K562 (cell line): ENCODE measurements around the gene SCN4A. TPM values are rescaled to one million over a fixed set of nuclear protein-coding genes. Genes with fewer than 3 reads are reported as not detected.

Experiments used
- ATAC-seq: fragments of 200-7000 bp; cut with Tn5 transposase; 3 replicates; pipeline ENCODE4 v1.9.1; 2020; ENCODE audit warnings: moderate library complexity
- BruUV-seq: library from RNA; stranded (reverse); fragments of 400-500 nt; replicated peaks from 2 replicates; lab custom pipeline; 2021; lab: Mats Ljungman, UMichigan
- CTCF ChIA-PET: fragments of 300-600 bp; formaldehyde crosslinking; extraction: SDS; loops from one replicate; lab custom pipeline; 2021; ENCODE audit warnings: low intra/inter-chr PET ratio; lab: Yijun Ruan, JAX
- POLR2A ChIA-PET: fragments of 300-600, 350-650 bp; sonication (Branson Sonifier 250); formaldehyde crosslinking; extraction: SDS; loops from one replicate; lab custom pipeline; 2021; ENCODE audit warnings: antibody characterized with exemption, inconsistent platforms; lab: Yijun Ruan, JAX
- DNase-seq, 4 experiments: peaks; one replicate each; pipeline versions ENCODE4 v3.0.0 to v3.0.0-alpha.2; 2011 to 2018; ENCODE audit warnings: low spot score in 3 of 4, mixed read lengths in 3 of 4; ENCODE audit errors: extremely low read depth in 1 of 4
- FAIRE-seq: peaks from 2 replicates; lab custom pipeline; 2011; peaks lifted over from hg19 to GRCh38; lab: Jason Lieb, UNC
- H2AFZ ChIP-seq: 2 replicates; pipeline ENCODE4 v1.6.0; 2011; ENCODE audit warnings: low read depth, low read length, control low read depth, inconsistent platforms
- H3K27ac ChIP-seq: fragments of 200-600 bp; 3 replicates; pipeline ENCODE4 v1.8.0; 2011; ENCODE audit warnings: low read depth, mild to moderate bottlenecking, control low read depth, inconsistent platforms, low read length, moderate library complexity, mixed read lengths; ENCODE audit errors: extremely low read depth
- H3K27me3 ChIP-seq, 2 experiments: fragments of 300-600 bp in 1 of 2; 2 replicates in 1 of 2; 3 replicates in 1 of 2; pipeline versions ENCODE4 v1.6.0 to v1.8.0; 2011; ENCODE audit warnings: inconsistent platforms in 2 of 2, low read length in 2 of 2, mild to moderate bottlenecking in 1 of 2, mixed read lengths in 1 of 2, moderate library complexity in 1 of 2; ENCODE audit not compliant: control insufficient read depth in 2 of 2, insufficient read depth in 2 of 2
- H3K36me3 ChIP-seq: fragments of 300-600 bp; 3 replicates; pipeline ENCODE4 v1.8.0; 2011; ENCODE audit warnings: mild to moderate bottlenecking, low read length, inconsistent platforms; ENCODE audit not compliant: control insufficient read depth, insufficient read depth
- H3K4me1 ChIP-seq, 2 experiments: fragments of 200-600 bp in 1 of 2; replicated peaks in 1 of 2; 2 replicates in 1 of 2; 3 replicates in 1 of 2; pipeline versions ENCODE4 v1.5.1 to v1.8.0; 2011; ENCODE audit warnings: inconsistent platforms in 2 of 2, low read length in 2 of 2, mild to moderate bottlenecking in 1 of 2, mixed read lengths in 1 of 2, moderate library complexity in 1 of 2; ENCODE audit not compliant: control insufficient read depth in 2 of 2, insufficient read depth in 2 of 2
- H3K4me2 ChIP-seq: 2 replicates; pipeline ENCODE4 v1.6.1; 2011; ENCODE audit warnings: low read length, control low read depth, inconsistent platforms, mixed read lengths; ENCODE audit not compliant: insufficient read depth
- H3K4me3 ChIP-seq: fragments of 200-600 bp; sonication (generic), shearing (Covaris generic); 2 replicates; pipeline ENCODE4 v1.5.1; 2016; ENCODE audit warnings: control low read depth, inconsistent platforms
- H3K79me2 ChIP-seq: fragments of 200-600 bp; 3 replicates; pipeline ENCODE4 v1.8.0; 2011; ENCODE audit warnings: low read length, inconsistent platforms; ENCODE audit not compliant: control insufficient read depth, insufficient read depth
- H3K9ac ChIP-seq, 2 experiments: 2 replicates each; pipeline versions ENCODE4 v1.6.0 to v1.6.1; 2011; ENCODE audit warnings: low read depth in 2 of 2, low read length in 2 of 2, control low read depth in 1 of 2, inconsistent platforms in 1 of 2, mild to moderate bottlenecking in 1 of 2, mixed read lengths in 1 of 2; ENCODE audit not compliant: insufficient read depth in 1 of 2
- H3K9me1 ChIP-seq: one replicate; pipeline ENCODE4 v1.6.0; 2011; ENCODE audit warnings: inconsistent platforms, mild to moderate bottlenecking, low read length, moderate library complexity; ENCODE audit not compliant: control insufficient read depth, insufficient read depth
- H3K9me3 ChIP-seq: replicated peaks from 2 replicates; pipeline ENCODE4 v1.5.1; 2011; ENCODE audit warnings: low read depth, low read length, inconsistent platforms; ENCODE audit not compliant: control insufficient read depth, insufficient read depth
- H4K20me1 ChIP-seq: replicated peaks from 2 replicates; pipeline ENCODE4 v1.6.1; 2011; ENCODE audit warnings: low read length, inconsistent platforms, mixed read lengths; ENCODE audit not compliant: control insufficient read depth, insufficient read depth
- DMBX1 ChIP-seq: fragments of 250-450 bp; sonication (Bioruptor Pico); IDR thresholded peaks from 2 replicates; pipeline ENCODE4 v1.8.0; 2022; ENCODE audit warnings: inconsistent platforms, mild to moderate bottlenecking, moderate library complexity, borderline replicate concordance
- HNRNPL ChIP-seq: fragments of 200-400 bp; formaldehyde crosslinking; IDR thresholded peaks from 2 replicates; pipeline ENCODE4 v1.6.1; 2017; ENCODE audit warnings: low read depth, mild to moderate bottlenecking, low read length
- KLF6 ChIP-seq: fragments of 250-450 bp; sonication (Bioruptor Pico); IDR thresholded peaks from 2 replicates; pipeline ENCODE4 v1.4.0; 2020; ENCODE audit warnings: mild to moderate bottlenecking, moderate library complexity, borderline replicate concordance
- NRF1 ChIP-seq, 2 experiments: fragments of 450-650 bp; IDR thresholded peaks in 1 of 2; conservative IDR thresholded peaks in 1 of 2; 2 replicates each; pipeline ENCODE4 v1.6.1; 2014; ENCODE audit warnings: mild to moderate bottlenecking in 2 of 2
- POU5F1 ChIP-seq: fragments of 150-350 bp; IDR thresholded peaks from 2 replicates; pipeline ENCODE4 v1.6.1; 2014; ENCODE audit warnings: borderline replicate concordance, low read length, low read depth, mild to moderate bottlenecking; ENCODE audit not compliant: partially characterized antibody
- RBM39 ChIP-seq: fragments of 200-400 bp; formaldehyde crosslinking; optimal IDR thresholded peaks from 2 replicates; pipeline ENCODE3; 2018; ENCODE audit warnings: low read depth, low read length
- ZNF274 ChIP-seq: IDR thresholded peaks from 2 replicates; pipeline ENCODE4 v1.6.1; 2011; ENCODE audit warnings: low read depth, mild to moderate bottlenecking, low read length, moderate library complexity, borderline replicate concordance
- ZNF354B ChIP-seq: fragments of 250-450 bp; sonication (Bioruptor Pico); IDR thresholded peaks from 2 replicates; pipeline ENCODE4 v1.4.0; 2020
- ZNF436 ChIP-seq: fragments of 250-450, 450-650 bp; sonication (Bioruptor Pico); formaldehyde crosslinking; IDR thresholded peaks from 2 replicates; pipeline ENCODE4 v1.7.0; 2020; ENCODE audit warnings: mild to moderate bottlenecking
- ZNF561 ChIP-seq: fragments of 450-650 bp; formaldehyde crosslinking; conservative IDR thresholded peaks from 2 replicates; pipeline ENCODE4 v1.4.0; 2020; ENCODE audit warnings: mild to moderate bottlenecking, moderate library complexity
- WGBS: fragments of 100-300 bp; shearing (Covaris generic); methylation state at CpG from one replicate; pipeline ENCODE4 v1.1.6; 2016; ENCODE audit warnings: low coverage, mixed read lengths; ENCODE audit not compliant: insufficient coverage; ENCODE audit errors: missing lambda C conversion rate; 5-methylcytosine and 5-hydroxymethylcytosine counted together
- in situ Hi-C: fragments of 300-500 bp; cut with MboI; formaldehyde crosslinking; loops from 4 replicates; pipeline ENCODE4 v1.15.0; 2018; ENCODE audit warnings: inconsistent platforms, mixed read lengths
- intact Hi-C: fragments of 100-400 bp; cut with micrococcal nuclease; formaldehyde crosslinking; loops from 2 replicates; pipeline ENCODE4 v1.14.2; 2022
- polyA plus RNA-seq, 8 experiments: library from polyadenylated mRNA; depleted of rRNA in 4 of 8; stranded (reverse) in 5 of 8; unstranded in 3 of 8; fragments of >200 nt; fragmentation: Nextera tagmentation in 2 of 8; fragmentation: Illumina TruSeq in 1 of 8; extraction: Ambion mirVana in 2 of 8; extraction: Trizol in 1 of 8; gene quantifications; 2 replicates each; pipeline versions ENCODE4 v1.2.1 to v1.2.3, GENCODE V29; 2011 to 2014; ENCODE audit warnings: inconsistent platforms in 1 of 8, missing spikeins in 1 of 8
- total RNA-seq, 7 experiments: library from RNA; depleted of rRNA in 6 of 7; stranded (reverse); fragments of >200 nt in 6 of 7; fragmentation: Illumina TruSeq in 2 of 7; extraction: Trizol in 2 of 7; gene quantifications; 2 replicates each; pipeline versions ENCODE4 v1.2.1 to v1.2.3, GENCODE V29; 2011 to 2021; ENCODE audit warnings: low replicate concordance in 1 of 7

Gene SCN4A
- total and polyA plus RNA-seq, 9 of the 15 experiments (the other 6 are each of a cell fraction or from before 2014, with no cell fraction given): 0.29 to 2.6 (median 1.4) TPM

- FAIRE-seq: no peak
- H3K79me2 ChIP-seq: no peaks in the 10 kb centered on the region
- intact Hi-C loops: no loop called here
- H3K27ac ChIP-seq: no peak overlapping the region
- no peak overlapping the region for H2AFZ ChIP-seq
- no peaks in the 10 kb centered on the region for H3K36me3 ChIP-seq
- no TSS peak for BruUV-seq
- H3K27me3 ChIP-seq: peaks cover 0 to under 1% of the 10 kb centered on the region in 2 experiments; a peak in 1 of 5 replicates
- no peaks in the 10 kb centered on the region for H4K20me1 ChIP-seq
- no peak overlapping the region for H3K9ac ChIP-seq
- no peak for TF ChIP-seq ZNF436 (CRISPR knock-in tag)
- TF ChIP-seq NRF1 (conservative IDR thresholded peaks at IDR 0.05 in 1 of 2, IDR thresholded peaks at IDR 0.05 in 1 of 2): no peak
- TF ChIP-seq, all 486 proteins: peak for 0
- no peak overlapping the region for H3K4me3 ChIP-seq
- in situ Hi-C loops: no loop called here
- DNase-seq: no peak
- CTCF ChIA-PET: no interaction called here
- 18% methylated on average over 4 of the region's 5 CpGs for WGBS
- H3K4me2 ChIP-seq: no peak overlapping the region
- no peaks in the 10 kb centered on the region; the same call in none of the 2 replicates for H3K9me3 ChIP-seq
- ATAC-seq: no peak
- H3K9me1 ChIP-seq: no peaks in the 10 kb centered on the region
- peaks cover 7 to 26% of the 10 kb centered on the region in 2 experiments; a peak in 4 of 5 replicates for H3K4me1 ChIP-seq
- POLR2A ChIA-PET: interaction anchor here (1.3 kb wide), 1 partner anchor 8 kb away, joined by 3 read pairs; no protein-coding TSS in a partner anchor
Observed at GRCh38 chr17:63984236-63984635, 11.5 kb upstream of the SCN4A start.

GRCh38 chr17:63983320-63983719 is 10.6 kb upstream of the SCN4A start:
- no peak for ATAC-seq
- intact Hi-C loops (no loop called here), in situ Hi-C loops (no loop called here)
- Histone ChIP-seq H3K4me1 (peaks cover 7 to 21% of the 10 kb centered on the region in 2 experiments; a peak in 4 of 5 replicates), H3K4me3 (no peak overlapping the region), H4K20me1 (no peaks in the 10 kb centered on the region), H3K9ac (no peak overlapping the region), H2AFZ (no peak overlapping the region), H3K9me3 (no peaks in the 10 kb centered on the region; the same call in none of the 2 replicates), H3K27ac (no peak overlapping the region), H3K36me3 (no peaks in the 10 kb centered on the region), H3K79me2 (no peaks in the 10 kb centered on the region), H3K4me2 (no peak overlapping the region), H3K27me3 (no peaks in the 10 kb centered on the region), H3K9me1 (no peaks in the 10 kb centered on the region)
- no peak for DNase-seq
- TF ChIP-seq RBM39 (no peak), ZNF274 (no peak), KLF6 (no peak), HNRNPL (no peak), DMBX1 (CRISPR knock-in tag) (no peak), POU5F1 (no peak), ZNF561 (CRISPR knock-in tag) (no peak), ZNF354B (no peak)
- CTCF ChIA-PET: interaction anchor here (0.6 kb wide), 1 partner anchor 46 kb away, joined by 3 read pairs; no protein-coding TSS in a partner anchor
- no TSS peak for BruUV-seq
- 27% methylated on average over 6 of the region's 7 CpGs for WGBS
- POLR2A ChIA-PET: interaction anchor here (0.6 kb wide), 1 partner anchor 22 kb away, joined by 3 read pairs; no protein-coding TSS in a partner anchor
- FAIRE-seq: no peak
